ENCODE measurements around the gene SRRT. TPM values are rescaled to one million over a fixed set of nuclear protein-coding genes. Genes with fewer than 3 reads are reported as not detected.

SRRT gene
- total and polyA plus RNA-seq, 2 of the 4 experiments (the other 2 are of a cell fraction) = 41.4 to 93.5 TPM

DNA sequence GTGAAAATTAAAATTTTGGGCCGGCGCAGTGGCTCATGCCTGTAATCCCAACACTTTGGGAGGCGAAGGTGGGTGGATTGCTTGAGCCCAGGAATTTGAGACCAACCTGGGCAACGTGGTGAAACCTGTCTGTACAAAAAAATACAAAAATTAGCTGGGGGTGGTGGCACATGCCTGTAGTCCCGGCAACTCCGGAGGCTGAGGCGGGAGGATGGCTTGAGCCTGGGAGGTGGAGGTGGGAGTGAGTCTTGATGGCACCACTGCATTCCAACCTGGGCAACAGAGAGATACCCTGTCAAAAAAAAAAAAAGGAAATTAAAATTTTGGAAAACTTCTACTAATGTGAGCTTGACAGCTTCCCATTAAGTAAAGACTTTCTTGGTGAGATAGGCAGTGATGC lies 3.1 kb downstream of the SRRT start:
- Histone ChIP-seq H3K4me2 (ENCODE audit: low read depth, low read length) (no peak overlapping the region), H3K79me1 (ENCODE audit: low read depth in 1 of 2, low read length in 2 of 2) (peaks cover 24 to 54% of the 10 kb centered on the region in 2 experiments), H4K91ac (ENCODE audit: insufficient read depth, low read depth, low read length) (no peak overlapping the region), H3K4me1 (ENCODE audit: control insufficient read depth, insufficient read depth, low read length) (peaks cover 11% of the 10 kb centered on the region), H3K4me3 (ENCODE audit: insufficient read depth, low read depth, low read length) (no peak overlapping the region), H3K27ac (ENCODE audit: insufficient read depth, low read length) (no peak overlapping the region), H3K9me1 (ENCODE audit: insufficient read depth, low read length) (peaks cover 5% of the 10 kb centered on the region; the same call in 1 of the 2 replicates), H2AK5ac (ENCODE audit: low read depth, low read length) (no peak overlapping the region), H3K9ac (ENCODE audit: low read depth, low read length) (no peak overlapping the region), H4K5ac (ENCODE audit: low read depth, low read length) (no peak overlapping the region), H3K14ac (replicated peaks; ENCODE audit: low read depth, low read length) (no peak overlapping the region), H2AK9ac (replicated peaks; ENCODE audit: low read depth, low read length, poor library complexity) (no peak overlapping the region), H2AFZ (replicated peaks; ENCODE audit: low read length, poor library complexity) (no peak overlapping the region), H2BK120ac (ENCODE audit: low read depth, low read length) (no peak overlapping the region), H3K27me3 (ENCODE audit: control insufficient read depth, insufficient read depth, low read length) (no peaks in the 10 kb centered on the region), H2BK20ac (ENCODE audit: low read depth, low read length) (no peak overlapping the region), H3K36me3 (ENCODE audit: control insufficient read depth, insufficient read depth, low read length) (peaks cover 51% of the 10 kb centered on the region), H3K23ac (ENCODE audit: low read depth, low read length) (no peak overlapping the region), H4K8ac (ENCODE audit: low read depth in 2 of 2, low read length in 2 of 2) (no peak overlapping the region), H3K4ac (ENCODE audit: low read depth, low read length) (no peak overlapping the region), H2BK5ac (ENCODE audit: low read depth, low read length, poor library complexity, severe bottlenecking) (no peak overlapping the region), H2BK15ac (ENCODE audit: low read depth, low read length) (no peak overlapping the region), H4K20me1 (ENCODE audit: insufficient read depth, low read length) (peaks cover 56% of the 10 kb centered on the region), H3K56ac (ENCODE audit: extremely low read depth, insufficient read depth, low read length) (no peak overlapping the region), H3K9me3 (ENCODE audit: control insufficient read depth, insufficient read depth, low read length) (no peaks in the 10 kb centered on the region), H3K18ac (ENCODE audit: low read depth, low read length) (no peak overlapping the region)
- BruUV-seq (replicated peaks) = no TSS peak
- ATAC-seq (ENCODE audit: low read depth) (no peak), DNase-seq (no peak)
- ChIA-PET CTCF (no interaction called here), POLR2A (ENCODE audit: unreplicated experiment) (interaction anchor here (0.6 kb wide), 1 partner anchor 12 kb away, joined by 4 read pairs; no protein-coding TSS in a partner anchor)
- 80% methylated on average over 2 of the region's 7 CpGs; no CpG with 5 or more reads in 1 of the 2 experiments for WGBS, 2 experiments (ENCODE audit: extremely low coverage in 2 of 2, insufficient read length in 1 of 2)
- intact Hi-C loops (cut with micrococcal nuclease) (no loop called here), in situ Hi-C loops (cut with MboI; ENCODE audit: low sequenced_read_pairs) (no loop called here), dilution Hi-C loops (cut with HindIII; ENCODE audit: low sequenced_read_pairs, unreplicated experiment) (no loop called here)
- no peak for TF ChIP-seq BHLHE40 (IDR thresholded peaks at IDR 0.05; ENCODE audit: low read depth, low read length)
- TF ChIP-seq, protein P1, sequence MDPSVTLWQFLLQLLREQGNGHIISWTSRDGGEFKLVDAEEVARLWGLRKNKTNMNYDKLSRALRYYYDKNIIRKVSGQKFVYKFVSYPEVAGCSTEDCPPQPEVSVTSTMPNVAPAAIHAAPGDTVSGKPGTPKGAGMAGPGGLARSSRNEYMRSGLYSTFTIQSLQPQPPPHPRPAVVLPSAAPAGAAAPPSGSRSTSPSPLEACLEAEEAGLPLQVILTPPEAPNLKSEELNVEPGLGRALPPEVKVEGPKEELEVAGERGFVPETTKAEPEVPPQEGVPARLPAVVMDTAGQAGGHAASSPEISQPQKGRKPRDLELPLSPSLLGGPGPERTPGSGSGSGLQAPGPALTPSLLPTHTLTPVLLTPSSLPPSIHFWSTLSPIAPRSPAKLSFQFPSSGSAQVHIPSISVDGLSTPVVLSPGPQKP (IDR thresholded peaks at IDR 0.05; ENCODE audit: borderline replicate concordance, low read depth, low read length) = no peak
- TF ChIP-seq CEBPB (IDR thresholded peaks at IDR 0.05; ENCODE audit: low read depth, low read length) = no peak
- no peak for TF ChIP-seq MXI1 (IDR thresholded peaks at IDR 0.05; ENCODE audit: borderline replicate concordance, low read depth, low read length)
- no peak for TF ChIP-seq POLR2A (IDR thresholded peaks at IDR 0.05; ENCODE audit: low read depth, low read length)
- TF ChIP-seq FOS (IDR thresholded peaks at IDR 0.05; ENCODE audit: low read depth, low read length) = no peak
- TF ChIP-seq SMC3 (IDR thresholded peaks at IDR 0.05; ENCODE audit: low read depth, low read length) = no peak
- TF ChIP-seq, protein P2, sequence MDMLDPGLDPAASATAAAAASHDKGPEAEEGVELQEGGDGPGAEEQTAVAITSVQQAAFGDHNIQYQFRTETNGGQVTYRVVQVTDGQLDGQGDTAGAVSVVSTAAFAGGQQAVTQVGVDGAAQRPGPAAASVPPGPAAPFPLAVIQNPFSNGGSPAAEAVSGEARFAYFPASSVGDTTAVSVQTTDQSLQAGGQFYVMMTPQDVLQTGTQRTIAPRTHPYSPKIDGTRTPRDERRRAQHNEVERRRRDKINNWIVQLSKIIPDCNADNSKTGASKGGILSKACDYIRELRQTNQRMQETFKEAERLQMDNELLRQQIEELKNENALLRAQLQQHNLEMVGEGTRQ (IDR thresholded peaks at IDR 0.05; ENCODE audit: low read depth, low read length) = no peak
